ENCODE data around the gene DCP1B.

The DCP1B gene

DNA sequence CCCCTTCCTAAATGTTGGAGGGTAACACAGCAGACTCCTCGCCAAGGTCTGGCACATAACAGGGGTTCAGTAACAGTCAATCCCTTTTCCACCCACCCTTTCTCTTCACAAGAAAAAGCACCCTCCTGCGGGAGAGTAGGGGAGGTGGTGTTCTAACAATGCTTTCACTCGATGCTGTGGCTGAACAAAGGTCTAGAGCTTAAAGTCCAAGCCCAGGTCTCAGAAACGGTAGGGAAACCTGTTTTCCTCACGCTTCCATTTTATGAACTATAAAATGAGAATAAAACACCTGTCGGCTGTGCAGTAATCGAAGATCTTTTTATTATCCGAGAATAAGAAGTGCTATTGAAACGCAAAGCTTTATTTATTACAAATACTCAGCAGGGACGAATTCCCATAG, 64.9 kb downstream of the DCP1B start:
- ATAC-seq (replicated peaks) (no peak), DNase-seq (no peak)
- Mint-ChIP-seq H3K4me1 (peaks cover 2 to 9% of the 10 kb centered on the region in 2 donors), H3K27me3 (no peaks in the 10 kb centered on the region), H3K27ac (no peak overlapping the region), H3K36me3 (peaks cover 12 to 41% of the 10 kb centered on the region in 2 donors), H3K4me3 (no peak overlapping the region), H3K9me3 (no peaks in the 10 kb centered on the region)

DNA sequence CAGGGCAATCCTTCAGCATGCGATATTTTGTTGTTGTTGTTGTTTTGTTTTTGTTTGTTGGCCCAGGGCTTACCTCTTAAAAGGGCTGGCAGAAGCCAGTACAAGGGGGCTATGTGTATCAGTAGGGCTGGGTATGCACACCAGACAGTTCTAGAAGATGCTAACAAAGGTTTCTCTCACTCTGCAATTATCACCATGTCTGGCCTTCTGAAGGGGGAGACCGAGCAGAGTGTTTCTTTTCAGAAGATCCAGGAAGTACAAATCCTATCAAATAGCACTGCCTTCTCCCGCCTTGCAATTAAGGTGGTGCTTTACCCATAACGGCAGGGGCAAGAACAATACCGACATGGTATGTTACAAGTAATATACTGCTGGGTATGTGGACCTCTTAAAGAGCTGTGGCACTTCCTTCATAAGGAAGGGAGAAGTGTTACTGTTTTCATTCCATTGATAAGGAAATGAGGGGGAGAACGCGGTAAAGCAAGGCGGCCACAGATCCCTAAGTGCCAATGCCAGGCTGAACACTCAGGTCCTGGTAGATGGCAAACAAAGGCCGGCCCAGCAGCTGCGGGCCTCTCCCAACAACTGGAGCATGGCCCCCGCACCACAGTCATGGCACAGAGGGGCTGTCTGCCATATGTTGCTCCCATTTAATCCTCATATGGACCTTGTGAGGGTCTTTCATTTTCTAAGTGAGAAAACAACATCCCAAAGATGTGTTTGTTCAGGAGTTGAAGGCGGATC, 66.6 kb downstream of the DCP1B start:
- H3K27me3 Mint-ChIP-seq: no peaks in the 10 kb centered on the region
- DNase-seq (no peak), ATAC-seq (replicated peaks) (no peak)
- H3K4me3 Mint-ChIP-seq: no peak overlapping the region
- peaks cover 19 to 23% of the 10 kb centered on the region in 2 donors for H3K4me1 Mint-ChIP-seq
- no peak overlapping the region for H3K27ac Mint-ChIP-seq
- no peaks in the 10 kb centered on the region for H3K9me3 Mint-ChIP-seq
- H3K36me3 Mint-ChIP-seq: peaks cover 12 to 24% of the 10 kb centered on the region in 2 donors

DNA sequence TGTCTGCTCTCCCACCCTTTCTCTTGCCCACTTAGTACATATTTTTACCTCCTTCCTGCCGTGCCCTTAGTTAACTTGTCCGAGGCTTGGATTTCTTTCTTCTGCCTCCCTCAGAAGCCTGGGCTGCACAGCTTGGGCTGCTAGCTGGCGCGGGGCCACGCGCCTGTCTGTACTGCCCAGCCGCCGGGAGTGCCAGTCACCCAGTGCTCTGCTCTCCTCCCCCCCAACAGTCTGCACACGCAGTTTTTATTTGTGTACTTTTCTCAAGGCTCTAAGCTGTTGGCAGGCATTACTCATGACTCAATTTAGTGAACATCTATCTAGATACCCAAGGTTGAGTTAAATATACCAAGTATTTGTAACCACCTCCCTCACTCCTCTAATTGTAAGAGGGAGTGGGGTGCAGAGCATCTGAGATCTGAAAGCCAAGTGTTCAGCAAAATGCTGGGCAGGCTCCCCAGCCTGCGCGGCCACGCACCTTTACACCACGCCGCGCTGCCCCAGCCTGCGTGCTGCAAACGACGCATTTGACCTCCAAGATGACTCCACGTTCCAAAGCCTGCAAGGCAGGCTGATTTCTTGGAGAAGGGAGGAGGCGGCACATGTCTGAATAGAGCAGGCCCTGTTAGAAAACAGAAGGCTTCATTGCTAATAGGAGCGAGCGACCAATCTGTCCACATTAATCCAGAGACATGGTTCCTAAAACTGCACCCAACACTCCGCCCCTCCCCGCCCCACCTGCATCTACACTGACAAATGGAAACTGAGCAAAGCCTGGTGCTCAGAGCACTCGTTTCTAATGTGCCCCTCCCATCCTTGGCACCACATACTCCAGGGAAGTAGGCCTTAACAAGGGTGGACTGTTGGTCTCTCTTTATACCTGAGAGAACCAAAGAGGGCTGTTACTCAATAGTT, 67.6 kb downstream of the DCP1B start:
- no peak overlapping the region for H3K27ac Mint-ChIP-seq
- no peak for DNase-seq
- H3K36me3 Mint-ChIP-seq: peaks cover 12 to 14% of the 10 kb centered on the region in 2 donors
- no peak overlapping the region for H3K4me3 Mint-ChIP-seq
- H3K4me1 Mint-ChIP-seq: peaks cover 29 to 32% of the 10 kb centered on the region in 2 donors
- no peaks in the 10 kb centered on the region for H3K27me3 Mint-ChIP-seq
- no peak for ATAC-seq (replicated peaks)
- H3K9me3 Mint-ChIP-seq: no peaks in the 10 kb centered on the region

DNA sequence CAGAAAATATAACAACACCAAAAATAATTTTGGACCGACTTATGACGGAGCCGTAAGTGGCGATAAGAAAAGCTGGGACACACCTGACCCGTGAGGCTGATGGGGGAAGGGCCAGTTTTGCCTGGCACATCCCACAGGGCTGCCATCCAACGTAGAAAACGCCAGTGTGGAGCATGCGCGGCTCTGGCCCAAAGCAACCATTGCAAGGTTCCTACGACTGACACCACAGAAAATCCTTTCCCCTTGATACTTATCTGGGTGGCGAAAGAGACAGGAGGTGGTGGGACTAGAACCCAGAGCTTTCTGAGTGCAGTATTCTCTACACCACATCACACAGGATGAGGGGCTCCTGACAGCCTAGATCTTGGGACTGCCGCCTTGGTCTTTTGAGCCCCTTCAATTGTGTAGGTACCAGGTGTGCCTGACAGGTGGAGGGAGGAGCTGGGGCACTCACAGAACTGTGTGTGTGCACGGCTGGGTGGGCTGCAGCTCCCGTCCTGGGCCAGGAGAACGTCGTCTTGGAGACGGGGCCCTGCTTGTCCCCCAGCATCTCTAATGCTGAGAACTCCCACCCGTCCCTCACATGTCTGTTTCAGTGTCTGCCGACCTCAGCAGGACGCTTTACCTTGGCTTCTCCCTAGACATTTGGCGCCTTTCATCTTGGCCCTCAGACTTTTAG, 68.4 kb downstream of the DCP1B start:
- H3K4me1 Mint-ChIP-seq: peaks cover 37 to 40% of the 10 kb centered on the region in 2 donors
- H3K27me3 Mint-ChIP-seq: no peaks in the 10 kb centered on the region
- no peak overlapping the region for H3K27ac Mint-ChIP-seq
- DNase-seq (no peak), ATAC-seq (replicated peaks) (no peak)
- H3K4me3 Mint-ChIP-seq: no peak overlapping the region
- no peaks in the 10 kb centered on the region for H3K9me3 Mint-ChIP-seq
- peaks cover 7 to 9% of the 10 kb centered on the region in 2 donors for H3K36me3 Mint-ChIP-seq

DNA sequence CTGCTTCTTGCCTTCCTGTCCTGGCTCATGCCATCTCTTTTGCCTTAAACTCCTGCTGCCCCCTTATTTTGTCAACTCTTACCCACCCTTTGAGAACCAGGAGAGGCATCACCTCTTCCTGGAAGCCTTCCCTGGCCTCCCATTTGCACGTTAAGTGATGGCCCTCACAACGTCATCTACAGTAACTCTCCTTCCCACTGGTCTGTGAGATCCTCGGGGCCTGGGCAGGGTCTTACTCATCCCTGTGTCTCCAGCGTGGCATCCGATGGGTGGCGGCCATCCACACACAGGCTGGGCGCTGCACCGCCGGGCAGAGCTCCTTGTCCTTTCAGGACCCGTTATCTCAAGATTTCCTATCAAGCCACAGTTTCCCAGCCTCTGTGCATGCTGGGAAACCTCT, 69.0 kb downstream of the DCP1B start:
- H3K4me1 Mint-ChIP-seq: peaks cover 43 to 44% of the 10 kb centered on the region in 2 donors
- H3K4me3 Mint-ChIP-seq: no peak overlapping the region
- DNase-seq: no peak
- peaks cover 6 to 8% of the 10 kb centered on the region in 2 donors for H3K36me3 Mint-ChIP-seq
- H3K9me3 Mint-ChIP-seq: no peaks in the 10 kb centered on the region
- ATAC-seq (replicated peaks): no peak
- H3K27ac Mint-ChIP-seq: peak overlapping the region; percentile 11
- no peaks in the 10 kb centered on the region for H3K27me3 Mint-ChIP-seq

DNA sequence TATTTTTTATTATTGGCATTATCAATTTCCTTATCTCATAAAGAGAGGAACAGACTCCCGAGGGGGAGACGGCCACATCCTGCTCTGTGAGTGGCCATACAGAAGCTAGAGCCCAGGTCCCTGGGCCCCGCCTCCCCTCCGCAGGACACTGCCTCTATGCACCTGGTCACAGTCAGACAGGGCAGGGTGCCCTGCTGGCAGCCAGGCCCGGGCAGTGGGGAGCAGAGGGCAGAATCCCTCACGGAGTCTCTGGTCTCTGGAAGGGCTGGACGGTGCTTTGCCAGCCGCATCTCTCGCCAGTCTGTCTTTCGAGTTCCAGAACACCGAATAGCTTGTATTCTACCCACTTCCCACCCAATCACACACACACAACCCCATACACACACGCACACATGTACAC, 69.4 kb downstream of the DCP1B start:
- Mint-ChIP-seq H3K9me3 (no peaks in the 10 kb centered on the region), H3K4me1 (peaks cover 47% of the 10 kb centered on the region in 2 donors), H3K27ac (no peak overlapping the region), H3K27me3 (no peaks in the 10 kb centered on the region), H3K4me3 (no peak overlapping the region), H3K36me3 (peaks cover 6 to 8% of the 10 kb centered on the region in 2 donors)
- no peak for ATAC-seq (replicated peaks)
- no peak for DNase-seq

DNA sequence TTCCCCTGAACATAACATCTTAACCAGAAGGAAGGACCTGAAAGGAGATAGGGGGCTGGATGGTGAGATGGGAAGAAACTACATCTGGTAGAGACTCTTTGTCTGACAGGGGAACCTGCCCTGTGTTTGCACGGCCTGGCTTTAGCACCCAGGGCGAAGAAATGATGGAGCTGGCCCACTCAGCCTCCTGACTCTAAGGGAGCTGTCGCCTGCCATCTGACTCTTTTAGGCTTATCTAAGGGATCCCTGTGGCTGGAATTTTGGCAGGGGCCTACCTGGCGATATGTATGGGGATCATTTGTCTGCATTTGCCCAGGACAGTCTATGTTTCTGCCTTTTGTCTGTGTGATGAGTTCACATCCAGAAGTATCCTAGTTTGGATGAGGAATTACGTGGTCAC, 70.2 kb downstream of the DCP1B start:
- no peak overlapping the region for H3K4me3 Mint-ChIP-seq
- ATAC-seq (replicated peaks): no peak
- no peaks in the 10 kb centered on the region for H3K9me3 Mint-ChIP-seq
- DNase-seq: no peak
- H3K27ac Mint-ChIP-seq: no peak overlapping the region
- peaks cover 50 to 53% of the 10 kb centered on the region in 2 donors for H3K4me1 Mint-ChIP-seq
- H3K36me3 Mint-ChIP-seq: peaks cover 6 to 8% of the 10 kb centered on the region in 2 donors
- H3K27me3 Mint-ChIP-seq: no peaks in the 10 kb centered on the region

DNA sequence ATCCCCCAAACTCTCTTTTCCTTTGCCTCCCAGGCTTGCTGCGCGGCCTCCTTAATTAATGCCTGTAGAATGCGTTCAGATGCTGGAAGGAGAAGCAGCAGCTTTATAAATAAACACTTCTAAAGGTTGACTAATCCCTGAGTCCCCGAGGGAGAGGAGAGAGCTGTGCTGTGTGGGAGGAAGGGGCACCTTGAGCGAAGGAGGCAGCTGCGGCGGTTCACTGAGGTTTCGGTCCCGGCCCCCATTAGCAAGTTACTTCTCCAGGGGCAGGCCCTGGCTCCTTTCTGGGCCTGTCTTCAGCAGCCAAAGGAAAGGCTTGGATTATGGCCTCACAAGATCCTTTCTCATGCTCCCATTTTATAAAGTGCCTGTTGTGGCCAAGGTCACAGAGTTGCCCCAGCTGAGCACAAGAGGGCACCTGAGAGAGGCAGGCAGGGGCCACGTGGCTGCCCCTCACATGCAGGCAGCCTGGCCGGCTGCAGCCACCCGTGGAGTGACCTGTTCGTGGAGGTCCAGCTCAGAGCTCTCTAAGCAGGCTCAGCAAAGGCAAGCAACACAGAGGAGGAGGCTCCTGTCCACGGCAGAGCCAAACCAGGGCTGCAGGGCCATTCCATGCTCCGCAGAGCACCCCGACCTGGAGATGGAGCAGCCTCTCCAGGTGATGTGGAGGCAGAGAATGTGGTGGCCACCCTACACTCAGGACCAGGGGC, 70.8 kb downstream of the DCP1B start:
- peak overlapping the region; percentile 61 to 77 for H3K4me3 Mint-ChIP-seq
- peak overlapping the region; percentile 76 for H3K27ac Mint-ChIP-seq
- no peaks in the 10 kb centered on the region for H3K9me3 Mint-ChIP-seq

DNA sequence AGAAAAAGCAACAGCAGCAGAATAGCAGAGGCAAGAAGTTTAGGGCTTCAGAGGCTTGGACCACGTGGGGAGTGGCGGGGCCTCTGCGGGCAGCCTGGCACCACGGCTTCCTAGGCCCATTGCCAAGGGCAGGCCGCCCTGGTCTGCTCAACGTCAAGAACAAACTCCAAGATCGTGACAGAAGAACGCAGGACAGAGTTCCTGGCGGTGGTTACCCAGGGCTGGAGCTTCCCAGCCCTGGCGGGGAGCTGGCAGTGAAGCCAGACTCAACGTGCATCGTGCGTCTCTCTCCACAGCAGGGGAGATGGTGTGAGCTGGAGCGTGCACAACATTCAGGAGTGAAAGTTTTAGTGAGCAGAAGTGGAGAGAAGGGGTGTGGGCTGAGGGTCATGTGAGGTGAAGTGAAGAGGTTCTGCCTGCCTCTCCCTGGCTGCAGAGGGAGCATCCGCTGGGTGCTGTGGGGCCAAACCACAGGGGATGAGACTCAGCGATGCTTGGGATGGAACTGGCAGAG, 71.9 kb downstream of the DCP1B start:
- ATAC-seq (replicated peaks) (peak; percentile 64 to 67), DNase-seq (no peak)
- Mint-ChIP-seq H3K4me3 (peak overlapping the region; percentile 61 to 77), H3K36me3 (peaks cover 6 to 8% of the 10 kb centered on the region in 2 donors), H3K27me3 (no peaks in the 10 kb centered on the region), H3K27ac (peak overlapping the region; percentile 81), H3K4me1 (peaks cover 54 to 66% of the 10 kb centered on the region in 2 donors), H3K9me3 (no peaks in the 10 kb centered on the region)

More for the DNA sequence above, 70.8 kb downstream of the DCP1B start:
- peaks cover 6 to 8% of the 10 kb centered on the region in 2 donors for H3K36me3 Mint-ChIP-seq
- DNase-seq (peak; percentile 77), ATAC-seq (replicated peaks) (peak; percentile 83 to 86)
- H3K27me3 Mint-ChIP-seq: no peaks in the 10 kb centered on the region
- peaks cover 54 to 59% of the 10 kb centered on the region in 2 donors for H3K4me1 Mint-ChIP-seq

DNA sequence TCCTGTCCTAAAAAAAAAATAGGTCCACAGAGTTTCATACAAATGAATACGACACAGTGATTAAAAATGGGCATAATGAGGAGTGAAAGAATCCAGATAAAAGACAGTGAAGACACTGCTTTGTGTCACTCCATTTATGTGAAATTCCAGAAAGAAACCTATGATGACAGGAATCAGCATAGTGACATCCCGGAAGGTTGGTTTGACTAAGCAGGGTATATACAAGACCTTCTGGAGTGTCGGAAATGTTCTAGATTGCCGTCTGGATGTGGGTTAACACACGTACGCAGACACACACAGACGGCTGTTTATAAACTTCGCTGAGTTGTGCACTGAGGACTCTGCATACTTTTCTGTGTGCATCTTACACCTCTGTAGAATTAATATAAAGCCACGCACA, 72.6 kb downstream of the DCP1B start:
- ATAC-seq (replicated peaks) (no peak), DNase-seq (no peak)
- H3K27me3 Mint-ChIP-seq: no peaks in the 10 kb centered on the region
- peaks cover 5 to 6% of the 10 kb centered on the region in 2 donors for H3K36me3 Mint-ChIP-seq
- H3K4me3 Mint-ChIP-seq: no peak overlapping the region
- H3K9me3 Mint-ChIP-seq: no peaks in the 10 kb centered on the region
- peaks cover 57 to 73% of the 10 kb centered on the region in 2 donors for H3K4me1 Mint-ChIP-seq
- H3K27ac Mint-ChIP-seq: peak overlapping the region; percentile 14

DNA sequence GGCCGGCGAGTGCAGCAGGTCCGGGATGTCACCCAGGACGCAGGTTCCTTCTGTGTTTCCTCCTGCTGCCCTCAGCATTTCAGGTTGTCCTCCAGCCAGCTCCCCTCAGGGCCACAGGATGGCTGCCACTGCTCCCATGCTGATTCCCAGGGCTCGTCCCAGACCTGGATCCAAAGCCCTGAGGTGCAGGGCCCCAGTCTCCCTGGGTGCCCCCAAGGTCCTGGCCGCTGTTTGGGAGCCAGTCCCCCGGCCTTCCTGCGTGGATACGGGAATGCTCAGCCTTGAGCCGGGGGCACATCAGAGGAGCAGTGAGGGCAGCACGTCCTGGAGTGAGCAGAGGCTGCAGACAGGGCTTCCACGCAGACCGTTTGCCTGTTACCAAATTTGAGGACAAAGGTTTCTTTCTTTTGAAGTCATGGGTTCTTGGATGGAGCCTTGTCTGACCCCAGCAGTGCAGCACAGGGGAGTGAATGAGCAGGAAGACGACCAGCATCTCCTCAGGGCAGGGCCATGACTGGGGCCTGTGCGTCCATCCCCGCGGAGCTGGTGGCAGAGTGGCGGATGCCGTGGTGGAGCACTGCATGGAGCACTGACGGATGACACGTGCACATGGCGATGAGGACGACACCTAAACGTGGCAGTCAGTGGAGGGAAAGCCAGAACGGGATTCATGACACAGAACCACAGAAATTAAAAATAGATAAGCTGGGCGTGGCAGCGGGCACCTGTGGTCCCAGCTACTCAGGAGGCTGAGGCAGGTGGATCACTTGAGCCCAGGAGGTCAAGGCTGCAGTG, 73.3 kb downstream of the DCP1B start:
- peaks cover 0 to 2% of the 10 kb centered on the region in 2 donors for H3K36me3 Mint-ChIP-seq
- no peak for DNase-seq
- H3K4me3 Mint-ChIP-seq: peak overlapping the region; percentile 2 to 20
- H3K9me3 Mint-ChIP-seq: no peaks in the 10 kb centered on the region
- peaks cover 60 to 80% of the 10 kb centered on the region in 2 donors for H3K4me1 Mint-ChIP-seq
- H3K27me3 Mint-ChIP-seq: no peaks in the 10 kb centered on the region
- H3K27ac Mint-ChIP-seq: no peak overlapping the region
- no peak for ATAC-seq (replicated peaks)

DNA sequence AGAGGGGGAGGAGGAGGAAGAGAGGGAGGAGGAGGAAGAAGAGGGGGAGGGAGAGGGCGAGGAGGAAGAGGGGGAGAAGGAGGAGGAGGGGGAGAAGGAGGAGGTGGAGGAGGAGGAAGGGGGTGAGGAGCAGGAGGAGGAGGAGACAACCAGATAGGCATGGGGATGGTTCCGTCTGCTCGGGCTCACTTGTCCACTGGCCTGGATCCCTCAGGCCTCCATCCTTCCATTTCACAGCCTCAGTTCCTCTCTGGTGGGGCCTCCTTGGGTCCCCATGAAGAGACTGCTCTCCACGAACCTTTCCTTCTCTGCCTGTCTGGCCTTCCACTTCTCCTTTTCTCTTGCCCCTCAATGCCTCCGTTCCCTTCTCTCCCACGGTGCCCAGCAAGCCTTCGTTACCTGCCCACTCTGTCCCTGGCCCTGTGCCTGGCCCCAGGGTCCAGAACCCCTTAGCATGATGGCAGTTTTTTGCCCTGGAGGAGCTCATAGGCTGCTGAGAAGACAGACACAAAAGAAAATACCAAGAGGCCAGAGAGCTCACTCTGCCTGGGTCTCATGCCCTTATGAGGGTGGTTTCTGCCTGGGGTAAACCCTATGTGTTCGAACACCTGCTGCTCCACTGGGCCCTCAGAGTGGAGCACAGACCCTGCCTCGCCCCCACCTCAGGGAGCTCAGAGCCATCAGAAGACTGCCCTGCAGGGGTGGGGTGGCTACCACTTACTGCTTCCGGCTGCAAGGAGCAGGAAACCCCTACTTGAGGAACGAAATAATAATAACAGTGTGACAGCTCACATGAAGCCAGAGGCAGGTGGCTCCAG, 74.1 kb downstream of the DCP1B start:
- Mint-ChIP-seq H3K36me3 (peaks cover 0 to under 1% of the 10 kb centered on the region in 2 donors), H3K27ac (peak overlapping the region; percentile 10), H3K4me1 (peaks cover 61 to 88% of the 10 kb centered on the region in 2 donors), H3K9me3 (no peaks in the 10 kb centered on the region), H3K27me3 (no peaks in the 10 kb centered on the region), H3K4me3 (peak overlapping the region; percentile 1 to 4)
- DNase-seq (no peak), ATAC-seq (replicated peaks) (peak; percentile 15 to 16)
